ENCODE results near the gene MAPRE3.
A peak's percentile ranks its signal among the peaks of the same experiment; 100 is the strongest.

The MAPRE3 gene

DNA sequence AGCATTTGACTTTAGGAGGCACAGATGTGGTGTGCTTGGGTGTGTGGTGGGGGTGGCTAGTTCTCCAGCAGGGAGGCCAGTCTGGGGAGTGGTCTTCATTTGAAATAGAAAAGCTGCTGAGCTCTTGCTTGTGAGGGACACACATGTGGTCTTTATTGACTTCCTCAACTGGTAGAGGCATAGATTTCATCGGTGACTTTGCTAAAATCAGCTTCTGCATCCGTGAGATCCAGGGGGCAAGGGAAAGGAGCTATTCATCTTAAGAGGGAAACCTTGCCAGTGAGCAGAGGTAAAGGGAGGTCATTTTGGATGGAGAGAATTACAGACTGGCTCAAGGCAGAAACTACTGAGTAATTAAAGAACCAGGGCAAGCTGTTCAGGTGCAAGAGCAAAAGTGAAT is 4.7 kb downstream of the MAPRE3 start:
- H3K4me3 ChIP-seq (ENCODE audit: low read depth, low read length) = no peak overlapping the region
- DNase-seq (ENCODE audit: low read depth) = no peak
- TF ChIP-seq, protein P1, sequence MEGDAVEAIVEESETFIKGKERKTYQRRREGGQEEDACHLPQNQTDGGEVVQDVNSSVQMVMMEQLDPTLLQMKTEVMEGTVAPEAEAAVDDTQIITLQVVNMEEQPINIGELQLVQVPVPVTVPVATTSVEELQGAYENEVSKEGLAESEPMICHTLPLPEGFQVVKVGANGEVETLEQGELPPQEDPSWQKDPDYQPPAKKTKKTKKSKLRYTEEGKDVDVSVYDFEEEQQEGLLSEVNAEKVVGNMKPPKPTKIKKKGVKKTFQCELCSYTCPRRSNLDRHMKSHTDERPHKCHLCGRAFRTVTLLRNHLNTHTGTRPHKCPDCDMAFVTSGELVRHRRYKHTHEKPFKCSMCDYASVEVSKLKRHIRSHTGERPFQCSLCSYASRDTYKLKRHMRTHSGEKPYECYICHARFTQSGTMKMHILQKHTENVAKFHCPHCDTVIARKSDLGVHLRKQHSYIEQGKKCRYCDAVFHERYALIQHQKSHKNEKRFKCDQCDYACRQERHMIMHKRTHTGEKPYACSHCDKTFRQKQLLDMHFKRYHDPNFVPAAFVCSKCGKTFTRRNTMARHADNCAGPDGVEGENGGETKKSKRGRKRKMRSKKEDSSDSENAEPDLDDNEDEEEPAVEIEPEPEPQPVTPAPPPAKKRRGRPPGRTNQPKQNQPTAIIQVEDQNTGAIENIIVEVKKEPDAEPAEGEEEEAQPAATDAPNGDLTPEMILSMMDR (conservative IDR thresholded peaks at IDR 0.05; ENCODE audit: low read depth, low read length) = no peak

DNA sequence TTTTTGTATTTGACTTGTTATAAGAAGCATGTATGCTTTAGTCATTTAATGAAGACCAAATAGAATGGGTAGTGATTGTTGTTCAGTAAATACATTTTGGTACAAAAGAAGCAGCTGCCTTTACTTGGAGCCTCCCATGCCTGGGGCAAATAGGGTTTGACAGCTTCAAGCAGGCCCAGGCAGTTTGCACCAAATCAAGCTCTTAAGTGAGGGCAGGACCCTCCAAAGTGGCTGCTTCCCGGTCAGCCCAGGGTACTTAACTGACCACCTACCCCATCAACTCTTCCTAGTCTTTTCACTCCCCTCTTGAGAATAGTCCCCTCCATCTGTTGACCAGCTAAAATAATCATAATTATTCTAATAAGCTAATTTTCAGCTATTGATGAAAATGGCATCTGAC is 5.2 kb downstream of the MAPRE3 start:
- DNase-seq (ENCODE audit: low read depth) = no peak
- TF ChIP-seq, protein P1 (conservative IDR thresholded peaks at IDR 0.05; ENCODE audit: low read depth, low read length) = no peak
- no peak overlapping the region for H3K4me3 ChIP-seq (ENCODE audit: low read depth, low read length)

DNA sequence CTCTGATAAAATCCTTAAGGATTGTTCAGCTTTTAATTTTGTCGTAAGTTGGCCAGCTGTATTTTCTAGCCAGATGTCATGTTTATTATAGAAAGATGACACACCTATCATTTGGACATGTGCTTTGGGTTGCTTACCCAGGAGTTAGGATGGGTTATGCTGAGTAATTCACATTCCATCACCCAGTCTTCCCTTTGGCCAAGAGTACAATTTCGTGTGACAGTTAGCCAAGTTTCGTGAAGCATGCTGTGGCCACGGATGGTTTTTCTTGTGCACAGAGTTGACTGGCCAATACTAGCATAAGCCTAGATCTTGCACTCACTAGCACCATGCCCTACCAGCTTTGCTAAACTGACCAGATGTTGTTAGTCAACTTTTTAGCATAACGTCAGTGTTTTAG is 5.8 kb downstream of the MAPRE3 start:
- TF ChIP-seq, protein P1 (conservative IDR thresholded peaks at IDR 0.05; ENCODE audit: low read depth, low read length) = no peak
- peak; percentile 43 for DNase-seq (ENCODE audit: low read depth)
- H3K4me3 ChIP-seq (ENCODE audit: low read depth, low read length) = no peak overlapping the region

DNA sequence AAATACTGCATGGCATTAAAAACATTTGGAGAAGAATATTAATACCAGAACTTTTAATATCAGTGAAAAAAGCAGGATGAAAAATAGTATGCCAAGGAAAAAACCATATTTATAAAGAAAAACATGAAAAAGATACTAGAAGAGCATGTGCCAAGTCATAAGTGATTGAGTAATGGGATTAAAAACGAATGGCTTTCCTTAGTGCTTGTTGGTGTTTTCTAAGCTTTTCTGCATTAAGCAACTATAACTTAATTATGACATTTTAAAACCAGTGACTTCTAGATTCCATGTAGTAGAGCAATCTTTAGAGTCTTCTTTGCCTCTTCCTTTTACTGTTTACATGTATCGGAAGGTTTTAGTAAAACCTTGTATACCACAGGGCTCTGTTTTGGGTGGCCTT is 6.6 kb downstream of the MAPRE3 start:
- DNase-seq (ENCODE audit: low read depth) = no peak
- TF ChIP-seq, protein P1 (conservative IDR thresholded peaks at IDR 0.05; ENCODE audit: low read depth, low read length) = no peak

DNA sequence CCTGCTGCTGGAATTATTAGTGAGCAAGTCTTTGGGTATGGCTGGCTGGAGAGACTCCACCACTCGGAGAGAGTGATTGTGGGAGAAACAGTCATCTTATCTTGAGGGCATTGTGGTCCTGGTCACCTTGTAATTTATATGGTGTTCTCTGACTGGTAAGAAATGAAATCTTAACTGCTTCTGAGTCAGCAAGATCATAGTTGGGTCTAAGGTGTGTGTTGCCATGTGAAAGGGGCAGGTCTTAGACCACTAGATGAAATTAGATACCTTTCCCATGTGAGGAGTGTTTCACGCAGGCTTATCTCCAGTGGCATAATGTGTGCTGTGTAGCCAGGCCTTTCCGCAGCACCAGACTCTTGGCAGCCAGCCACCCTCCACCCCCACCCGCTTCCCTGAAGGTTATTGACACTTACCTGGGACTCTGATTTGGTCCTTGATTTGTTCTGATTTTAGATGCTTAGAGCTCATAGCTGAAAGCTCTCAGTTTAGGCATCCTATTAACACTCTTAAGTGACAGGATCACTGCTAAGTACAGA is 7.7 kb downstream of the MAPRE3 start:
- H3K4me3 ChIP-seq (ENCODE audit: low read depth, low read length) = no peak overlapping the region
- DNase-seq (ENCODE audit: low read depth) = no peak
- TF ChIP-seq, protein P1 (conservative IDR thresholded peaks at IDR 0.05; ENCODE audit: low read depth, low read length) = no peak

More for the DNA sequence above, 6.6 kb downstream of the MAPRE3 start:
- no peak overlapping the region for H3K4me3 ChIP-seq (ENCODE audit: low read depth, low read length)

DNA sequence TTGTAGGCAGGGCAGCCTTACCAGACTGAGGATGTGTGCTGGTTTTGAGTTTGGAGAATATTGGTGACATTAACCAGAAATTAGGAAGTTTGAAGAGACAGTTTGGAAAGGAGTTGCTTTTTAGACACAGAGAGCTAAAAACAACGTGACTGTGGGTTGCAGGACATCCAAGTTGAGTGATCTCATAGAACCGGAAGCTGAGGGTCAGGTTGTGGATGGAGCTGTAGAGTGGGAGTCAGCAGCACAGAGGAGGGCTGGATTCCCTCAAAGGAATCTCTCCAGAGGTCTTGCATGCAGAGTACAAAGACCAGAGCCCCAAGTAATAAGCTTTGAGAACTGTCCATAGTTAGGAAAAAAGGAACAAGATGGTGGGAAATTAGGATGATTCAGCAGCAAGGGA is 9.3 kb downstream of the MAPRE3 start:
- TF ChIP-seq, protein P1 (conservative IDR thresholded peaks at IDR 0.05; ENCODE audit: low read depth, low read length) = no peak
- H3K4me3 ChIP-seq (ENCODE audit: low read depth, low read length) = no peak overlapping the region
- DNase-seq (ENCODE audit: low read depth) = peak; percentile 68

DNA sequence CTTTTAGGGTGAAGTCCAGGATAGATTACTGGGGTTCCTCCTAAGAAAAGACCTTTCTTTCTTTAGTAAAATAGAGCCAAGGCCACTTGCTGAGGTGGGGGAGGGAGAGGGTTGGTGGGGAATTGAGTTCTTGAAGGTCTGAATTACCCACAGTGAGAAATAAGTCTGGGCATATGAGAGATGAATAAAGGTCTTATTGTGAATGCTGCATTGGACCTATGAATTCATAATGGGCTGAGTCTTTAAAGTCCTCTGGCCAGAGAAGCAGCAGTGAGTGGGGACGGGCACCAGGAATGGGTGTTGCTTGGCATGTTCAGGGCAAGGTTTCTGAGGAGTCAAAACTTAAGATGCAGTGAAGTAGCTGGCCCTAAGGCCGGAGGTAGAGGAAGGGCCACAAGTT is 10.5 kb downstream of the MAPRE3 start:
- DNase-seq (ENCODE audit: low read depth) = no peak
- no peak overlapping the region for H3K4me3 ChIP-seq (ENCODE audit: low read depth, low read length)
- TF ChIP-seq, protein P1 (conservative IDR thresholded peaks at IDR 0.05; ENCODE audit: low read depth, low read length) = no peak
